Neural progenitor cell (in vitro differentiated cells): Measurements from ENCODE around the gene TPP1. TPM values are rescaled to one million over a fixed set of nuclear protein-coding genes. Genes with fewer than 3 reads are reported as not detected.

ENCODE experiments used
- DNase-seq: peaks from one replicate; pipeline ENCODE4 v3.0.0-alpha.2; 2016; ENCODE audit warnings: low spot score
- H2AFZ ChIP-seq: fragments of 200-600 bp; sonication (generic); replicated peaks from 2 replicates; pipeline ENCODE4 v1.6.1; 2016; ENCODE audit warnings: antibody characterized with exemption
- H3F3A ChIP-seq: fragments of 200-600 bp; sonication (generic); 2 replicates; pipeline ENCODE4 v1.6.1; 2016; ENCODE audit warnings: antibody characterized with exemption, low read depth
- H3K27ac ChIP-seq: fragments of 200-600 bp; sonication (generic); 2 replicates; pipeline ENCODE4 v1.5.1; 2016; ENCODE audit warnings: mild to moderate bottlenecking
- H3K27me3 ChIP-seq: fragments of 200-600 bp; sonication (generic); 2 replicates; pipeline ENCODE4 v1.6.1; 2016; ENCODE audit warnings: mild to moderate bottlenecking, moderate library complexity
- H3K36me3 ChIP-seq: fragments of 200-600 bp; sonication (generic); 2 replicates; pipeline ENCODE4 v1.5.1; 2016
- H3K4me1 ChIP-seq: fragments of 200-600 bp; sonication (generic); 2 replicates; pipeline ENCODE4 v1.6.1; 2016; ENCODE audit warnings: mixed run types
- H3K4me2 ChIP-seq: fragments of 200-600 bp; sonication (generic); 2 replicates; pipeline ENCODE4 v1.6.1; 2016
- H3K4me3 ChIP-seq: fragments of 200-600 bp; sonication (generic); 2 replicates; pipeline ENCODE4 v1.5.1; 2016
- H3K79me2 ChIP-seq: fragments of 200-600 bp; sonication (generic); 2 replicates; pipeline ENCODE4 v1.6.1; 2016; ENCODE audit warnings: low read depth
- H3K9ac ChIP-seq: fragments of 200-600 bp; sonication (generic); 2 replicates; pipeline ENCODE4 v1.6.1; 2016
- H3K9me3 ChIP-seq: fragments of 200-600 bp; sonication (generic); 2 replicates; pipeline ENCODE4 v1.5.1; 2016; ENCODE audit warnings: low read depth
- H4K20me1 ChIP-seq: fragments of 200-600 bp; sonication (generic); 2 replicates; pipeline ENCODE4 v1.6.1; 2016; ENCODE audit warnings: low read depth
- H3K27ac Mint-ChIP-seq: 3 replicates; pipeline ENCODE4 v1.8.0; 2021; ENCODE audit warnings: mixed read lengths
- H3K27me3 Mint-ChIP-seq: 2 replicates; pipeline ENCODE4 v1.8.0; 2022; ENCODE audit warnings: low read depth, mild to moderate bottlenecking, inconsistent platforms, moderate library complexity, mixed read lengths; ENCODE audit not compliant: insufficient read depth
- H3K36me3 Mint-ChIP-seq: 3 replicates; pipeline ENCODE4 v1.8.0; 2021; ENCODE audit warnings: mixed read lengths
- H3K4me1 Mint-ChIP-seq: 3 replicates; pipeline ENCODE4 v1.8.0; 2021; ENCODE audit warnings: mixed read lengths
- H3K4me3 Mint-ChIP-seq: 3 replicates; pipeline ENCODE4 v1.8.0; 2021; ENCODE audit warnings: mild to moderate bottlenecking, moderate library complexity, mixed read lengths
- H3K9me3 Mint-ChIP-seq: 3 replicates; pipeline ENCODE4 v1.8.0; 2020; ENCODE audit warnings: mixed read lengths
- CTCF ChIP-seq: fragments of 200-600 bp; sonication (generic); IDR thresholded peaks from 2 replicates; pipeline ENCODE4 v1.5.1; 2017; ENCODE audit warnings: antibody characterized with exemption, mild to moderate bottlenecking
- EZH2 ChIP-seq: fragments of 200-600 bp; sonication (generic); IDR thresholded peaks from 2 replicates; pipeline ENCODE4 v1.6.1; 2017; ENCODE audit warnings: antibody characterized with exemption, mild to moderate bottlenecking, moderate library complexity
- EZH2phosphoT487 ChIP-seq: fragments of 200-600 bp; sonication (generic); IDR thresholded peaks from 2 replicates; pipeline ENCODE4 v1.6.1; 2017; ENCODE audit warnings: antibody characterized with exemption
- total RNA-seq: library from RNA; depleted of rRNA; stranded (reverse); fragments of >200 nt; gene quantifications from 2 replicates; pipeline ENCODE4 v1.2.3, GENCODE V29; 2015; ENCODE audit warnings: low replicate concordance

TPP1 gene
- total RNA-seq, 1 donor from 2014 or later: 9.9 TPM

- Mint-ChIP-seq H3K4me1 (peaks cover 4% of the 10 kb centered on the region), H3K9me3 (no peaks in the 10 kb centered on the region), H3K36me3 (peaks cover 11% of the 10 kb centered on the region), H3K27ac (no peak overlapping the region), H3K4me3 (no peak overlapping the region), H3K27me3 (no peaks in the 10 kb centered on the region)
- Histone ChIP-seq H3K36me3 (no peaks in the 10 kb centered on the region), H3K4me3 (no peak overlapping the region), H3F3A (no peaks in the 10 kb centered on the region), H3K4me1 (peaks cover 10% of the 10 kb centered on the region), H3K9me3 (no peaks in the 10 kb centered on the region), H3K9ac (no peak overlapping the region), H2AFZ (no peak overlapping the region), H3K27me3 (peaks cover 27% of the 10 kb centered on the region), H3K27ac (no peak overlapping the region), H3K79me2 (no peaks in the 10 kb centered on the region), H4K20me1 (no peaks in the 10 kb centered on the region), H3K4me2 (no peak overlapping the region)
- no peak for DNase-seq
- TF ChIP-seq CTCF: no peak
- no peak for TF ChIP-seq EZH2phosphoT487
- no peak for TF ChIP-seq EZH2
These were observed 29.3 kb upstream of the TPP1 start for GRCh38 chr11:6648501-6648900.

- Histone ChIP-seq H3K9ac (no peak overlapping the region), H3K79me2 (no peaks in the 10 kb centered on the region), H4K20me1 (no peaks in the 10 kb centered on the region), H3K4me3 (no peak overlapping the region), H3K9me3 (no peaks in the 10 kb centered on the region), H3K4me2 (no peak overlapping the region), H2AFZ (no peak overlapping the region), H3K27ac (no peak overlapping the region), H3F3A (no peaks in the 10 kb centered on the region), H3K36me3 (no peaks in the 10 kb centered on the region), H3K27me3 (peaks cover 21% of the 10 kb centered on the region), H3K4me1 (peaks cover 10% of the 10 kb centered on the region)
- Mint-ChIP-seq H3K27ac (no peak overlapping the region), H3K9me3 (no peaks in the 10 kb centered on the region), H3K4me1 (peaks cover 4% of the 10 kb centered on the region), H3K4me3 (no peak overlapping the region), H3K27me3 (no peaks in the 10 kb centered on the region), H3K36me3 (peaks cover 11% of the 10 kb centered on the region)
- TF ChIP-seq EZH2phosphoT487: no peak
- TF ChIP-seq CTCF: no peak
- DNase-seq: no peak
These were observed 28.6 kb upstream of the TPP1 start for GRCh38 chr11:6647836-6648235.

GRCh38 chr11:6646918-6647679, 27.9 kb upstream of the TPP1 start:
- Histone ChIP-seq H3K4me3 (no peak overlapping the region), H3K36me3 (no peaks in the 10 kb centered on the region), H3K9me3 (no peaks in the 10 kb centered on the region), H3F3A (no peaks in the 10 kb centered on the region), H3K4me2 (no peak overlapping the region), H3K27me3 (peaks cover 13% of the 10 kb centered on the region), H3K27ac (no peak overlapping the region), H3K4me1 (peaks cover 10% of the 10 kb centered on the region), H3K9ac (no peak overlapping the region), H3K79me2 (no peaks in the 10 kb centered on the region), H4K20me1 (no peaks in the 10 kb centered on the region), H2AFZ (peak overlapping the region; percentile 50)
- DNase-seq: no peak
- H3K4me1 Mint-ChIP-seq: peaks cover 4% of the 10 kb centered on the region
- no peak overlapping the region for H3K4me3 Mint-ChIP-seq
- H3K36me3 Mint-ChIP-seq: peaks cover 11% of the 10 kb centered on the region
- H3K27me3 Mint-ChIP-seq: no peaks in the 10 kb centered on the region
- no peak for TF ChIP-seq EZH2
- no peak for TF ChIP-seq EZH2phosphoT487
- no peak for TF ChIP-seq CTCF
- H3K27ac Mint-ChIP-seq: no peak overlapping the region
- H3K9me3 Mint-ChIP-seq: no peaks in the 10 kb centered on the region
